Measurements from ENCODE around the gene OPRM1. TPM values are rescaled to one million over a fixed set of nuclear protein-coding genes. Genes with fewer than 3 reads are reported as not detected.

OPRM1 gene
- total RNA-seq, 1 experiment from 2014 or later: not detected

- no peak overlapping the region for H3T11ph ChIP-seq (ENCODE audit: low read length)
- H3K79me2 ChIP-seq (ENCODE audit: insufficient read depth, low read length): no peaks in the 10 kb centered on the region
- H2AK5ac ChIP-seq (ENCODE audit: insufficient read length, low read length): no peak overlapping the region
- no peaks in the 10 kb centered on the region for H3K23me2 ChIP-seq (ENCODE audit: insufficient read length, low read depth, low read length, poor library complexity, severe bottlenecking)
- no peak overlapping the region for H3K4ac ChIP-seq (ENCODE audit: low read depth, low read length)
- no peaks in the 10 kb centered on the region for H3K79me1 ChIP-seq (ENCODE audit: insufficient read depth, low read depth, low read length, poor library complexity, severe bottlenecking)
- H3K56ac ChIP-seq (ENCODE audit: insufficient read length, low read depth, low read length): no peak overlapping the region
- no peak overlapping the region for H2BK20ac ChIP-seq (ENCODE audit: low read depth, low read length, poor library complexity, severe bottlenecking)
- H3K27ac Mint-ChIP-seq: no peak overlapping the region
- H3K4me3 Mint-ChIP-seq: no peak overlapping the region
- H3K4me1 ChIP-seq (ENCODE audit: insufficient read depth, low read length): no peaks in the 10 kb centered on the region
- H3K9ac ChIP-seq (ENCODE audit: extremely low read depth, insufficient read length, low read length): no peak overlapping the region
- H2BK120ac ChIP-seq (ENCODE audit: low read depth, low read length, poor library complexity, severe bottlenecking): no peak overlapping the region
- H3K4me1 Mint-ChIP-seq: no peaks in the 10 kb centered on the region
- WGBS (ENCODE audit: extremely low coverage, insufficient read length, low lambda C conversion rate): no CpG with 5 or more reads among the region's 8 CpGs
- DNase-seq: no peak
- no peaks in the 10 kb centered on the region for H3K36me3 Mint-ChIP-seq (ENCODE audit: insufficient read depth in 1 of 3, low read depth in 3 of 3)
- H4K8ac ChIP-seq (replicated peaks; ENCODE audit: insufficient read length, low read depth, low read length): no peak overlapping the region
- TF ChIP-seq CTCF (conservative IDR thresholded peaks at IDR 0.05): no peak
- no peak overlapping the region for H2BK12ac ChIP-seq (ENCODE audit: insufficient read length, low read depth, low read length)
- no peak overlapping the region for H4K91ac ChIP-seq (ENCODE audit: insufficient read length, low read depth, low read length)
- no peak overlapping the region for H2AFZ ChIP-seq (ENCODE audit: low read length)
- H2BK5ac ChIP-seq (ENCODE audit: insufficient read length, low read length): no peak overlapping the region
- H3K27me3 ChIP-seq (ENCODE audit: insufficient read depth, low read length): no peaks in the 10 kb centered on the region
- H3K9me3 ChIP-seq (ENCODE audit: control insufficient read depth, low read depth, low read length): no peaks in the 10 kb centered on the region
- no peak overlapping the region for H4K5ac ChIP-seq (ENCODE audit: insufficient read length, low read depth, low read length)
- no peak overlapping the region for H2BK15ac ChIP-seq (ENCODE audit: low read depth, low read length)
- no peaks in the 10 kb centered on the region for H3K27me3 Mint-ChIP-seq (ENCODE audit: low read depth)
- no peak overlapping the region for H3K23ac ChIP-seq (ENCODE audit: insufficient read length, low read depth, low read length)
- no peak overlapping the region for H3K18ac ChIP-seq (ENCODE audit: insufficient read length, low read depth, low read length)
- H3K14ac ChIP-seq (ENCODE audit: insufficient read depth, low read length): no peak overlapping the region
- H3K9me3 Mint-ChIP-seq: no peaks in the 10 kb centered on the region
- no peaks in the 10 kb centered on the region for H4K20me1 ChIP-seq (ENCODE audit: control insufficient read depth, insufficient read depth, insufficient read length)
- H3K27ac ChIP-seq (ENCODE audit: insufficient read length, low read depth, low read length): no peak overlapping the region
- no peak overlapping the region for H3K4me2 ChIP-seq (ENCODE audit: insufficient read depth, insufficient read length, low read length)
Observed at GRCh38 chr6:154093231-154094044, 54.4 kb downstream of the OPRM1 start.

Measured in H9 (cell line).